Colonic mucosa (tissue), 4 donors: ENCODE measurements around the gene MTARC1. TPM values are rescaled to one million over a fixed set of nuclear protein-coding genes. Genes with fewer than 3 reads are reported as not detected.
A peak's percentile ranks its signal among the peaks of the same experiment; 100 is the strongest.

ENCODE experiments used
- DNase-seq: peaks from one replicate; pipeline ENCODE4 v3.0.0-alpha.2; 2020
- H3K27ac ChIP-seq: fragments of 200-600 bp; one replicate; pipeline ENCODE4 v1.8.0; 2021
- H3K27me3 ChIP-seq: fragments of 200-600 bp; one replicate; pipeline ENCODE4 v1.8.0; 2021
- H3K36me3 ChIP-seq: fragments of 200-600 bp; one replicate; pipeline ENCODE4 v1.8.0; 2021
- H3K4me1 ChIP-seq: fragments of 200-600 bp; one replicate; pipeline ENCODE4 v1.8.0; 2021; ENCODE audit warnings: mild to moderate bottlenecking
- H3K4me3 ChIP-seq: fragments of 200-600 bp; one replicate; pipeline ENCODE4 v1.8.0; 2021
- H3K9ac ChIP-seq, 2 donors: one replicate each; pipeline ENCODE4 v1.7.0; 2013; ENCODE audit warnings: control low read depth in 2 of 2, low read depth in 2 of 2, low read length in 2 of 2
- H3K9me3 ChIP-seq: fragments of 200-600 bp; one replicate; pipeline ENCODE4 v1.8.0; 2021
- intact Hi-C: fragments of 100-400 bp; cut with DNase I; formaldehyde crosslinking; loops from one replicate; pipeline ENCODE4 v1.14.1; 2022
- total RNA-seq, 2 donors: library from RNA; stranded (reverse); fragmentation: NEBNext Ultra II Directional in 1 of 2; extraction: Animal tissue kit (Norgen Biotek cat#: 25700) in 1 of 2; gene quantifications; one replicate each; pipeline ENCODE4 v1.2.1, GENCODE V29; 2021
- TF ChIP-seq, protein P1 (sequence below): fragments of 200-600 bp; IDR thresholded peaks from one replicate; pipeline ENCODE4 v1.8.0; 2022; ENCODE audit warnings: antibody characterized with exemption, mild to moderate bottlenecking
- donor health status: healthy.
- donor health status: DM: no; HTN: no; CAD: no.
- donor health status: DM: no; HTN: no; CAD: no.

Gene MTARC1
- total RNA-seq, 2 donors from 2014 or later, result 33.6 to 37.0 TPM

DNA sequence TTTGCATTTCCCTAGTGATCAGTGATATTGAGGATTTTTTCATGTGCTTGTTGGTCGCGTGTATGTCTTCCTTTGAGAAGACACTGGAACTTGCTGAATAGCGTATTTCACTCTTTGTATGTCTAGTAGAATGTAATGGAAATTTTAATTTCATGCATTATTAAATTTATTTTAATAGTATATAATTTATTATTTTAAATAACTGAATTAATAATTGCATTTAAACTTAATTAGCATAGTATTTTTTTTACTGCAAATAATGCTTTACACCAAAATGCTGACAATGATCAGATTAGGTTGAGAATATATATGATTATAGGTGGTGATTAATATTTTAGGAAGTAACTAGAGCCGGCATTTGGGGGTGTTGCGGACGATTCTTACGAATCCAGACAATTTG, 10.5 kb upstream of the MTARC1 start:
- no peak for DNase-seq
- Histone ChIP-seq H3K27me3 (no peaks in the 10 kb centered on the region), H3K36me3 (no peaks in the 10 kb centered on the region), H3K27ac (no peak overlapping the region), H3K9ac (no peak overlapping the region), H3K9me3 (no peaks in the 10 kb centered on the region), H3K4me1 (no peaks in the 10 kb centered on the region), H3K4me3 (no peak overlapping the region)
- TF ChIP-seq, protein P1, sequence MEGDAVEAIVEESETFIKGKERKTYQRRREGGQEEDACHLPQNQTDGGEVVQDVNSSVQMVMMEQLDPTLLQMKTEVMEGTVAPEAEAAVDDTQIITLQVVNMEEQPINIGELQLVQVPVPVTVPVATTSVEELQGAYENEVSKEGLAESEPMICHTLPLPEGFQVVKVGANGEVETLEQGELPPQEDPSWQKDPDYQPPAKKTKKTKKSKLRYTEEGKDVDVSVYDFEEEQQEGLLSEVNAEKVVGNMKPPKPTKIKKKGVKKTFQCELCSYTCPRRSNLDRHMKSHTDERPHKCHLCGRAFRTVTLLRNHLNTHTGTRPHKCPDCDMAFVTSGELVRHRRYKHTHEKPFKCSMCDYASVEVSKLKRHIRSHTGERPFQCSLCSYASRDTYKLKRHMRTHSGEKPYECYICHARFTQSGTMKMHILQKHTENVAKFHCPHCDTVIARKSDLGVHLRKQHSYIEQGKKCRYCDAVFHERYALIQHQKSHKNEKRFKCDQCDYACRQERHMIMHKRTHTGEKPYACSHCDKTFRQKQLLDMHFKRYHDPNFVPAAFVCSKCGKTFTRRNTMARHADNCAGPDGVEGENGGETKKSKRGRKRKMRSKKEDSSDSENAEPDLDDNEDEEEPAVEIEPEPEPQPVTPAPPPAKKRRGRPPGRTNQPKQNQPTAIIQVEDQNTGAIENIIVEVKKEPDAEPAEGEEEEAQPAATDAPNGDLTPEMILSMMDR, result no peak
- intact Hi-C loops, result loop anchor here (5.0 kb wide), 1 partner anchor 89 kb away; no protein-coding TSS in a partner anchor

DNA sequence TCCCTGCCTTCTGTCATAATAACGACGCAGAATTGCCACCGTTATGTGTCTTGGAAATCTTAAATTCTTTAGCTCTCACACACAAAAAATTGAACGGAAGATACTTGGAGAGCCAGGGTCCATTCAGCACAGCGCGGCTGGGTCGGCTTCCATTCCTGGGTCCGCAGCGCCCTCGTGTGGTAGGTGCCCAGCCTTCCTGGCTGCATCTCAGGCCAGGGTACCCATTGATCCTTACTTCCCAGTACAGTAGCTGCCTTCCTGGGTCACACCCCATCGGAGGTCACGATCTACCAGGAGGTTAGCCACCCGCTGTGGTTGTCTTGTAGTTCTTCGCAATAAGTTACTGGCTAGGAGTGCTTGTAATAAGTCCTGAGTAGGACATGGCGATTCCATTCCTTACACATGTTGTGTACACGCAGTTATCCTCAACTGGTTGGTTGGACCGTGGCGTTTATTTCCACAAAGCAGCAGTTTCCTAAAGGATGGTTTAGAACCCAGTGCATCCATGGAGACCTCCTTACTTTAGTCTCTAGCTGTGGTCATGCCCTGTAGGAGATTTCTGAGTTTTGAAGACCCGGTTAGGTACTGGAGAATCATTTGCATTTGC, 9.9 kb upstream of the MTARC1 start:
- Histone ChIP-seq H3K4me3 (no peak overlapping the region), H3K9ac (no peak overlapping the region), H3K27ac (no peak overlapping the region), H3K9me3 (no peaks in the 10 kb centered on the region), H3K4me1 (no peaks in the 10 kb centered on the region), H3K27me3 (no peaks in the 10 kb centered on the region), H3K36me3 (no peaks in the 10 kb centered on the region)
- TF ChIP-seq, protein P1, result peak; percentile 90
- intact Hi-C loops, result loop anchor here (5.0 kb wide), 1 partner anchor 90 kb away; no protein-coding TSS in a partner anchor
- DNase-seq, result peak; percentile 90

DNA sequence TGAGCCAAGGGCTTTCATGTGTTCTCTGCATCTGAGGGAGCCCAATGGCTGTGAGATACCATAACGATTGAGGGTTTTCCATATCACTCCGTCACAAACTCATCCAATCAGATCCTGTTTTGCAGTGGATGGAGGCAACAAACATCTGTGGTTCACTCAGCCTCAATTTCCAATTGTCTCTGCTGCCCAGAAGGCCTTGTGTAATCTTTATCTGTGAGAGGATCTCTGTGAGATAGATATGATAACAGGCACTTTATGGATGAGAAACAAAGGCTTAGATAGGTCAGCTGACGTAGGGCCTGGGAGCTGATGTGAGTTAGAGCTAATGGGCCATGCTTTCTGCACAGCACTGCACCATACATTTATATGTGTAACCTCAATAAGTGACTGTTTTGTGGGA, 3.3 kb upstream of the MTARC1 start:
- H3K4me1 ChIP-seq, result no peaks in the 10 kb centered on the region
- no peak overlapping the region for H3K27ac ChIP-seq
- no peaks in the 10 kb centered on the region for H3K9me3 ChIP-seq
- TF ChIP-seq, protein P1, result no peak
- H3K4me3 ChIP-seq, result no peak overlapping the region
- DNase-seq, result no peak
- H3K9ac ChIP-seq, result no peak overlapping the region
- no peaks in the 10 kb centered on the region for H3K27me3 ChIP-seq
- no peaks in the 10 kb centered on the region for H3K36me3 ChIP-seq
- intact Hi-C loops, result loop anchor here (10.0 kb wide), 1 partner anchor 489 kb away; no protein-coding TSS in a partner anchor

DNA sequence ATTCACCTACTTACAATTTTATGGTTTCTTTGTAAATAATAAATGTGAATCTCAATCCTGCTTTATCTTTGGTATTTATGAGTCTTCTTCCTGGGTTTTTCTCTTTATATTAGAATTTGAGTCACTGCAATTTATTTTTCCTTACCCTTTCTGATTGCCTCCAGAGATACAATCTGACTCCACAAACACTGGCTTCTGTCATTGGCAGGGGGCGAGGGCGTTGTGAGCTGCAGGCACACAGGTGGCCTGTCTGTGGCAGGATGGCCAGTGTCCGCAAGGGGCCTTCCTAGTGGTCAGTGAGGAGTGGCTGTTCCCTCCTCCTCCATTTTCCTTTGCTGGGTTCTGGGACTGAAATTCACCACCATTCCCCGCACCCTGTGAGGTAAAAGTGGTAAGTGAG, 2.0 kb upstream of the MTARC1 start:
- no peaks in the 10 kb centered on the region for H3K27me3 ChIP-seq
- intact Hi-C loops, result loop anchor here (10.0 kb wide), 1 partner anchor 490 kb away; no protein-coding TSS in a partner anchor
- no peaks in the 10 kb centered on the region for H3K36me3 ChIP-seq
- no peak overlapping the region for H3K27ac ChIP-seq
- H3K9ac ChIP-seq, result no peak overlapping the region
- peak; percentile 9 for DNase-seq
- H3K4me1 ChIP-seq, result no peaks in the 10 kb centered on the region
- H3K9me3 ChIP-seq, result no peaks in the 10 kb centered on the region
- no peak overlapping the region for H3K4me3 ChIP-seq
- TF ChIP-seq, protein P1, result no peak

DNA sequence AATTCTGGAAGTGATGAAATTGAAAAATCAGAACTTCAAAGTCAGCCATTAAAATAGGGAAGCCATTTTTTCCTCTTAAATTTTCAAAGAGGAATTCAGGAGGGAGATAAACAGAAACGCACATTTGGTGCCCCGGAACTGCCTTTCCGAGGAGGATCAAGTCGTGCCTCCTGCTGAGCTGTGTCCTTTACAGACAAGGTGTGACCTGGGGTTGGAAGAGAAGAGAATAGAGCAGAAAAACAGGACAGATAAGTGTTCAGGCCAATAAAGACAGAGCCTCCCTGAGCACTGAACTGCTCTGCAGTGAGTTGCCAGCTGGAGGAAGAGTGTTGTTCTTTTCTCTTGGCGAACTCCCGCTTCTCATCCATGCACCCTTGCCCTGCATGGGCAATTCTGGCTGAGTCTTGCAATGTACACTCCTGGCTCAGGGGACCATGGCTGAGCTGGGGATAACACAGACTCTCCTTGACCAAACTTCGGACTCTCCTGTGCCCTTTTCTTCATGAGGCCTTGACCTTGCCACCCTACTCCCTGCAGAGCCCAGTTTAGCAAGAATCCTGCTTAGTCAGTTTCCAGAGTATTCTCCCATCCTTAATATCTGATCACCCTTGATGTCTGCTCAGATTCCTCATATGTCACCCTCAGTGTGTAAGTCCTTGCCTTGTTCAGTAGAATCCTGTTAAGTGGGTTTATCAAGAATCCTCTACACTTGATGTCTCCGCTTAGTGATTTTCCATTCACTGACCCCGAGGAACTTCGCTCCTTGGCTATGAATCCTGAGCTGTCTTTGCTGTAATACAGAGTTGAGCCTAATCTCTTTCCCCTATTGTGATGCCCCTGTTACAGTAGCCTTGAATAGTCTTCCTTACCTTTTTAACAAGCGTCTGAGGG, 1.3 kb upstream of the MTARC1 start:
- peak; percentile 20 for DNase-seq
- Histone ChIP-seq H3K27me3 (no peaks in the 10 kb centered on the region), H3K4me3 (no peak overlapping the region), H3K9ac (peak overlapping the region in 1 of 2 donors; percentile 15), H3K4me1 (no peaks in the 10 kb centered on the region), H3K27ac (no peak overlapping the region), H3K36me3 (no peaks in the 10 kb centered on the region), H3K9me3 (no peaks in the 10 kb centered on the region)
- TF ChIP-seq, protein P1, result no peak
- intact Hi-C loops, result loop anchor here (10.0 kb wide), 1 partner anchor 491 kb away; no protein-coding TSS in a partner anchor
